OCI-LY1 (cell line): ENCODE data around the gene SPI1.

Source experiments
- H2AFZ ChIP-seq: fragments of 200-600 bp; sonication (generic), shearing (Covaris generic); 2 replicates; pipeline ENCODE4 v1.6.0; 2014; ENCODE audit warnings: antibody characterized with exemption, mild to moderate bottlenecking, low read length
- H3F3A ChIP-seq: fragments of 200-600 bp; sonication (generic), shearing (Covaris generic); 2 replicates; pipeline ENCODE4 v1.6.0; 2014; ENCODE audit warnings: mild to moderate bottlenecking, antibody characterized with exemption, low read length, moderate library complexity; ENCODE audit not compliant: insufficient read depth
- H3K27ac ChIP-seq: fragments of 200-600 bp; sonication (generic); 2 replicates; pipeline ENCODE4 v1.5.1; 2014; ENCODE audit warnings: low read length, mixed run types, mild to moderate bottlenecking, low read depth; ENCODE audit not compliant: poor library complexity, severe bottlenecking
- H3K27me3 ChIP-seq: fragments of 200-600 bp; sonication (generic); 2 replicates; pipeline ENCODE4 v1.6.0; 2014; ENCODE audit warnings: antibody characterized with exemption, mild to moderate bottlenecking, low read length, moderate library complexity; ENCODE audit not compliant: insufficient read depth
- H3K36me3 ChIP-seq: fragments of 200-600 bp; sonication (generic); 2 replicates; pipeline ENCODE4 v1.6.1; 2014; ENCODE audit warnings: mild to moderate bottlenecking, antibody characterized with exemption, low read length, moderate library complexity, mixed read lengths; ENCODE audit not compliant: insufficient read depth
- H3K4me1 ChIP-seq: fragments of 200-600 bp; sonication (generic); 2 replicates; pipeline ENCODE4 v1.5.1; 2014; ENCODE audit warnings: mild to moderate bottlenecking, low read length, moderate library complexity; ENCODE audit not compliant: insufficient read depth, severe bottlenecking
- H3K4me2 ChIP-seq: fragments of 200-600 bp; sonication (generic), shearing (Covaris generic); 2 replicates; pipeline ENCODE4 v1.6.1; 2014; ENCODE audit warnings: low read length
- H3K4me3 ChIP-seq: fragments of 200-600 bp; sonication (generic); 2 replicates; pipeline ENCODE4 v1.5.1; 2014; ENCODE audit warnings: low read length, low read depth, mild to moderate bottlenecking, mixed read lengths; ENCODE audit not compliant: poor library complexity, severe bottlenecking
- H3K79me2 ChIP-seq: fragments of 200-600 bp; shearing (Covaris generic); 2 replicates; pipeline ENCODE4 v1.6.1; 2016; ENCODE audit warnings: mixed run types, low read length, mixed read lengths; ENCODE audit not compliant: insufficient read depth
- H3K9ac ChIP-seq: fragments of 200-600 bp; sonication (generic), shearing (Covaris generic); 2 replicates; pipeline ENCODE4 v1.6.1; 2014; ENCODE audit warnings: mild to moderate bottlenecking, low read length, mixed read lengths
- H3K9me2 ChIP-seq: fragments of 200-600 bp; sonication (generic), shearing (Covaris generic); 2 replicates; pipeline ENCODE4 v1.6.1; 2014; ENCODE audit warnings: low read depth, mild to moderate bottlenecking, low read length, mixed read lengths
- H3K9me3 ChIP-seq: fragments of 200-600 bp; shearing (Covaris generic); 2 replicates; pipeline ENCODE4 v1.6.1; 2014; ENCODE audit warnings: low read length, mixed read lengths
- H4K20me1 ChIP-seq: fragments of 200-600 bp; sonication (generic), shearing (Covaris generic); 2 replicates; pipeline ENCODE4 v1.6.0; 2016; ENCODE audit warnings: mild to moderate bottlenecking, low read length; ENCODE audit not compliant: insufficient read depth
- CTCF ChIP-seq: fragments of 200-600 bp; sonication (generic), shearing (Covaris generic); IDR thresholded peaks from 2 replicates; pipeline ENCODE4 v1.5.1; 2017; ENCODE audit warnings: mild to moderate bottlenecking, antibody characterized with exemption, low read length, moderate library complexity, mixed read lengths
- EZH2 ChIP-seq: fragments of 200-600 bp; sonication (generic), shearing (Covaris generic); IDR thresholded peaks from 2 replicates; pipeline ENCODE4 v1.8.0; 2017; ENCODE audit warnings: borderline replicate concordance, mixed run types, mild to moderate bottlenecking, antibody characterized with exemption, low read length, moderate library complexity, mixed read lengths

The SPI1 gene

GRCh38 chr11:47406896-47407745, 28.8 kb upstream of the SPI1 start:
- peak overlapping the region; percentile 64 for H3K4me3 ChIP-seq
- peak overlapping the region; percentile 69 for H3K4me2 ChIP-seq
- no peak overlapping the region for H2AFZ ChIP-seq

GRCh38 chr11:47403571-47403970, 25.2 kb upstream of the SPI1 start:
- Histone ChIP-seq H3K79me2 (no peaks in the 10 kb centered on the region), H3K4me1 (peaks cover 57% of the 10 kb centered on the region), H3K4me2 (no peak overlapping the region), H3K4me3 (no peak overlapping the region), H3K9me2 (no peaks in the 10 kb centered on the region), H3F3A (0 out of 2 replicates have a peak, but pooled peaks cover 7% of the 10 kb centered on the region), H3K9ac (no peak overlapping the region; the same call in 1 of the 2 replicates), H2AFZ (no peak overlapping the region), H4K20me1 (no peaks in the 10 kb centered on the region), H3K27me3 (no peaks in the 10 kb centered on the region), H3K9me3 (no peaks in the 10 kb centered on the region), H3K27ac (peak overlapping the region; percentile 77), H3K36me3 (no peaks in the 10 kb centered on the region)
- TF ChIP-seq CTCF: no peak
- TF ChIP-seq EZH2: no peak

More at GRCh38 chr11:47406896-47407745, 28.8 kb upstream of the SPI1 start:
- Histone ChIP-seq H3K27ac (peak overlapping the region; percentile 93), H3K36me3 (no peaks in the 10 kb centered on the region), H3K9me3 (no peaks in the 10 kb centered on the region), H4K20me1 (no peaks in the 10 kb centered on the region), H3K4me1 (peaks cover 48% of the 10 kb centered on the region), H3K9me2 (no peaks in the 10 kb centered on the region), H3K79me2 (no peaks in the 10 kb centered on the region), H3K9ac (peak overlapping the region; percentile 69), H3F3A (0 out of 2 replicates have a peak, but pooled peaks cover 2% of the 10 kb centered on the region), H3K27me3 (no peaks in the 10 kb centered on the region)
- TF ChIP-seq CTCF (no peak), EZH2 (no peak)

GRCh38 chr11:47403135-47403534, 24.8 kb upstream of the SPI1 start:
- Histone ChIP-seq H3K4me2 (no peak overlapping the region), H3K4me1 (peaks cover 61% of the 10 kb centered on the region), H3K79me2 (no peaks in the 10 kb centered on the region), H3K27me3 (no peaks in the 10 kb centered on the region), H3K27ac (peak overlapping the region; percentile 77), H3K4me3 (no peak overlapping the region), H3K9me3 (no peaks in the 10 kb centered on the region), H3K36me3 (no peaks in the 10 kb centered on the region), H3K9me2 (no peaks in the 10 kb centered on the region), H3K9ac (no peak overlapping the region; the same call in 1 of the 2 replicates), H4K20me1 (no peaks in the 10 kb centered on the region), H2AFZ (no peak overlapping the region), H3F3A (0 out of 2 replicates have a peak, but pooled peaks cover 7% of the 10 kb centered on the region)
- TF ChIP-seq EZH2: no peak
- TF ChIP-seq CTCF: no peak
